ENCODE measurements around the gene DRAXIN.
A peak's percentile ranks its signal among the peaks of the same experiment; 100 is the strongest.

Gene DRAXIN

GRCh38 chr1:11648732-11649158 lies 42.8 kb upstream of the DRAXIN start:
- Histone ChIP-seq H3K27me3 (ENCODE audit: control insufficient read depth in 2 of 2, insufficient read depth in 2 of 2, low read length in 2 of 2) (peaks cover 8 to 39% of the 10 kb centered on the region in 2 donors), H3K9ac (ENCODE audit: low read depth in 1 of 2, low read length in 2 of 2) (no peak overlapping the region), H3K4me1 (ENCODE audit: control insufficient read depth in 2 of 2, insufficient read depth in 2 of 2, low read length in 2 of 2) (peaks cover 3 to 15% of the 10 kb centered on the region in 2 donors), H3K36me3 (ENCODE audit: control insufficient read depth in 2 of 2, insufficient read depth in 2 of 2, low read length in 2 of 2) (no peaks in the 10 kb centered on the region), H3K27ac (ENCODE audit: low read depth in 2 of 2, low read length in 2 of 2) (no peak overlapping the region), H3K4me3 (ENCODE audit: low read length in 2 of 2) (no peak overlapping the region), H3K9me3 (ENCODE audit: control insufficient read depth in 2 of 2, low read length in 2 of 2) (no peaks in the 10 kb centered on the region)

GRCh38 chr1:11649237-11649623 lies 42.3 kb upstream of the DRAXIN start:
- Histone ChIP-seq H3K9ac (ENCODE audit: low read depth in 1 of 2, low read length in 2 of 2) (no peak overlapping the region), H3K36me3 (ENCODE audit: control insufficient read depth in 2 of 2, insufficient read depth in 2 of 2, low read length in 2 of 2) (no peaks in the 10 kb centered on the region), H3K4me3 (ENCODE audit: low read length in 2 of 2) (no peak overlapping the region), H3K27me3 (ENCODE audit: control insufficient read depth in 2 of 2, insufficient read depth in 2 of 2, low read length in 2 of 2) (peaks cover 8 to 39% of the 10 kb centered on the region in 2 donors), H3K9me3 (ENCODE audit: control insufficient read depth in 2 of 2, low read length in 2 of 2) (no peaks in the 10 kb centered on the region), H3K27ac (ENCODE audit: low read depth in 2 of 2, low read length in 2 of 2) (no peak overlapping the region), H3K4me1 (ENCODE audit: control insufficient read depth in 2 of 2, insufficient read depth in 2 of 2, low read length in 2 of 2) (peaks cover 3 to 15% of the 10 kb centered on the region in 2 donors)

DNA sequence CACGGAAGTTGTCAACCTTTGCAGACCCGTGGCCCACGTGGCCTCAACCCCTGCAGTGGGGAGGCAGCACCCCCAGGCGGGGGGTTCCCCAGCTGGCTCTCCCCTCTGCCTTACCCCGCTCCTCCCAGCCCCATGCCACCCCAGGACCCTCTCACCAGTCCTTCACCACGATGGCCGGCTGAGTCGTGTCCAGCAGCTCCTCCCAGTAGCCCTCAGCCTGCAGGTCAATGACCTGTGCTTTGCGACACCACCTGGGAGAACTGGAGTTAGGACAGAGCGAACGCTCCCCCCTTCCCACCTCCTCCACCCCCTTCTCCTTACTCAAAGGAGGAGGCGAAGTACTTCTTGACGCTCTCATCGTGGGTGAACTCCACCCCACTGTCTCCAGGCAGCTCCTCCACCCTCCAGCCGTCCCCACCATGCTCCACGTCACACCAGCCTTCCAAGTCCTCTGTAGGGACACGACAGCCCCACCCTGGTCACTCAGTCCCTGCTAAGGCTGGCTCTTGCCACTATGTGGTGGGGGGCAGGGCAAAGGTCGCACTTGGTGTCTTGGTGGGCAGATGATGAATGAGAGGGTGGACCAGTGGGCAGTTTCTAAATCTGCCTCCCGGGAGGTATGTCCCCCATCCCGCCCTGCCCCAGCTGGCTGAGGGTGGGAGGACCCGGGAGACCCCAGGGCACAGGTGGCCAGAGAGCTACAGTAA lies 41.7 kb upstream of the DRAXIN start:
- Histone ChIP-seq H3K9ac (ENCODE audit: low read depth in 1 of 2, low read length in 2 of 2) (no peak overlapping the region), H3K9me3 (ENCODE audit: control insufficient read depth in 2 of 2, low read length in 2 of 2) (no peaks in the 10 kb centered on the region), H3K27me3 (ENCODE audit: control insufficient read depth in 2 of 2, insufficient read depth in 2 of 2, low read length in 2 of 2) (peaks cover 8 to 39% of the 10 kb centered on the region in 2 donors), H3K4me1 (ENCODE audit: control insufficient read depth in 2 of 2, insufficient read depth in 2 of 2, low read length in 2 of 2) (peaks cover 5 to 15% of the 10 kb centered on the region in 2 donors), H3K36me3 (ENCODE audit: control insufficient read depth in 2 of 2, insufficient read depth in 2 of 2, low read length in 2 of 2) (no peaks in the 10 kb centered on the region), H3K27ac (ENCODE audit: low read depth in 2 of 2, low read length in 2 of 2) (no peak overlapping the region), H3K4me3 (ENCODE audit: low read length in 2 of 2) (peak overlapping the region in 1 of 2 donors; percentile 31)

- H3K9ac ChIP-seq (ENCODE audit: low read depth in 1 of 2, low read length in 2 of 2): no peak overlapping the region
- H3K4me3 ChIP-seq (ENCODE audit: low read length in 2 of 2): peak overlapping the region in 1 of 2 donors; percentile 31
- no peaks in the 10 kb centered on the region for H3K9me3 ChIP-seq (ENCODE audit: control insufficient read depth in 2 of 2, low read length in 2 of 2)
- H3K27ac ChIP-seq (ENCODE audit: low read depth in 2 of 2, low read length in 2 of 2): no peak overlapping the region
- H3K27me3 ChIP-seq (ENCODE audit: control insufficient read depth in 2 of 2, insufficient read depth in 2 of 2, low read length in 2 of 2): peaks cover 8 to 39% of the 10 kb centered on the region in 2 donors
- H3K36me3 ChIP-seq (ENCODE audit: control insufficient read depth in 2 of 2, insufficient read depth in 2 of 2, low read length in 2 of 2): no peaks in the 10 kb centered on the region
- H3K4me1 ChIP-seq (ENCODE audit: control insufficient read depth in 2 of 2, insufficient read depth in 2 of 2, low read length in 2 of 2): peaks cover 8 to 19% of the 10 kb centered on the region in 2 donors
These were observed 41.0 kb upstream of the DRAXIN start for GRCh38 chr1:11650331-11650991.

DNA sequence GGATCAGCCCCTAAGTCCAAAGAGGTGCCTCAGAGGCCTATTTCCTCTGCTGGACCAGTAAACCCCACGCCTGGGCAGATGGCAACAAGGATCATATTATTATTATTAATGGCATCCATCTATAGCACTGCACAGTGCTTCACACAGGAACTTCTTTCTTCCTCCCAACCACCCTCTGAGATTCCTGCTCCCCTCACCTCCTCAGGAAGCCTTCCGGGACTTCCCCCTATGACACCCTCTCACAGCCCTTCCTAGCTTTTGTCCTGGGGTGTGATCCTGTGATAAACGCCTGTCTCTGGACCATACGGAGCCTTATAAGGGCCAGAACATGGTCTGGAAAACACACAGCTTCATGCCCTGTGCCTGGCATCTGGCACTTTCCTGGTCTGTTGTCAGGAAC lies 40.5 kb upstream of the DRAXIN start:
- Histone ChIP-seq H3K27ac (ENCODE audit: low read depth in 2 of 2, low read length in 2 of 2) (no peak overlapping the region), H3K27me3 (ENCODE audit: control insufficient read depth in 2 of 2, insufficient read depth in 2 of 2, low read length in 2 of 2) (peaks cover 8 to 39% of the 10 kb centered on the region in 2 donors), H3K9me3 (ENCODE audit: control insufficient read depth in 2 of 2, low read length in 2 of 2) (no peaks in the 10 kb centered on the region), H3K4me3 (ENCODE audit: low read length in 2 of 2) (no peak overlapping the region), H3K9ac (ENCODE audit: low read depth in 1 of 2, low read length in 2 of 2) (no peak overlapping the region), H3K4me1 (ENCODE audit: control insufficient read depth in 2 of 2, insufficient read depth in 2 of 2, low read length in 2 of 2) (peaks cover 11 to 19% of the 10 kb centered on the region in 2 donors), H3K36me3 (ENCODE audit: control insufficient read depth in 2 of 2, insufficient read depth in 2 of 2, low read length in 2 of 2) (no peaks in the 10 kb centered on the region)

GRCh38 chr1:11652203-11652780 lies 39.2 kb upstream of the DRAXIN start:
- H3K9ac ChIP-seq (ENCODE audit: low read depth in 1 of 2, low read length in 2 of 2): no peak overlapping the region
- H3K4me3 ChIP-seq (ENCODE audit: low read length in 2 of 2): no peak overlapping the region
- no peak overlapping the region for H3K27ac ChIP-seq (ENCODE audit: low read depth in 2 of 2, low read length in 2 of 2)
- H3K4me1 ChIP-seq (ENCODE audit: control insufficient read depth in 2 of 2, insufficient read depth in 2 of 2, low read length in 2 of 2): peaks cover 11 to 19% of the 10 kb centered on the region in 2 donors
- H3K9me3 ChIP-seq (ENCODE audit: control insufficient read depth in 2 of 2, low read length in 2 of 2): no peaks in the 10 kb centered on the region
- H3K36me3 ChIP-seq (ENCODE audit: control insufficient read depth in 2 of 2, insufficient read depth in 2 of 2, low read length in 2 of 2): no peaks in the 10 kb centered on the region
- peaks cover 8 to 30% of the 10 kb centered on the region in 2 donors for H3K27me3 ChIP-seq (ENCODE audit: control insufficient read depth in 2 of 2, insufficient read depth in 2 of 2, low read length in 2 of 2)

- no peaks in the 10 kb centered on the region for H3K9me3 ChIP-seq (ENCODE audit: control insufficient read depth in 2 of 2, low read length in 2 of 2)
- no peak overlapping the region for H3K4me3 ChIP-seq (ENCODE audit: low read length in 2 of 2)
- H3K36me3 ChIP-seq (ENCODE audit: control insufficient read depth in 2 of 2, insufficient read depth in 2 of 2, low read length in 2 of 2): no peaks in the 10 kb centered on the region
- H3K4me1 ChIP-seq (ENCODE audit: control insufficient read depth in 2 of 2, insufficient read depth in 2 of 2, low read length in 2 of 2): peaks cover 11 to 16% of the 10 kb centered on the region in 2 donors
- H3K27me3 ChIP-seq (ENCODE audit: control insufficient read depth in 2 of 2, insufficient read depth in 2 of 2, low read length in 2 of 2): peaks cover 8 to 25% of the 10 kb centered on the region in 2 donors
- no peak overlapping the region for H3K9ac ChIP-seq (ENCODE audit: low read depth in 1 of 2, low read length in 2 of 2)
- no peak overlapping the region for H3K27ac ChIP-seq (ENCODE audit: low read depth in 2 of 2, low read length in 2 of 2)
These were observed 38.2 kb upstream of the DRAXIN start for GRCh38 chr1:11653101-11653860.

DNA sequence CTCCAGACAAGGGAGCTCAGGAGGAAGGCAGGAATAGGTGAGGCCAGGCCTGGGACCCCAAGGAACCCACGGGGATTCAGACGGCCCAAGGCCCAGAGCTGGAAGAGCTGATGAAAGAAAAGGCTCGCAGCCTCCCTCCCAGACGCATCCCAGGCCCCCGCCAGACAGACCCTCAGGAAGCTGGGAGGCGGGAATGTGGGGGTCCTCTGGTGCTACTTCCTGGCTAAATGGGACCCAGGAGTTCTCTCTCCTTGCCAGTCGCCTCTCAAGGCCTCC lies 37.7 kb upstream of the DRAXIN start:
- no peak overlapping the region for H3K27ac ChIP-seq (ENCODE audit: low read depth in 2 of 2, low read length in 2 of 2)
- no peaks in the 10 kb centered on the region for H3K9me3 ChIP-seq (ENCODE audit: control insufficient read depth in 2 of 2, low read length in 2 of 2)
- no peaks in the 10 kb centered on the region for H3K36me3 ChIP-seq (ENCODE audit: control insufficient read depth in 2 of 2, insufficient read depth in 2 of 2, low read length in 2 of 2)
- no peak overlapping the region for H3K9ac ChIP-seq (ENCODE audit: low read depth in 1 of 2, low read length in 2 of 2)
- peak overlapping the region in 1 of 2 donors; percentile 20 for H3K4me3 ChIP-seq (ENCODE audit: low read length in 2 of 2)
- peaks cover 8 to 21% of the 10 kb centered on the region in 2 donors for H3K27me3 ChIP-seq (ENCODE audit: control insufficient read depth in 2 of 2, insufficient read depth in 2 of 2, low read length in 2 of 2)
- peaks cover 11 to 14% of the 10 kb centered on the region in 2 donors for H3K4me1 ChIP-seq (ENCODE audit: control insufficient read depth in 2 of 2, insufficient read depth in 2 of 2, low read length in 2 of 2)

- no peaks in the 10 kb centered on the region for H3K36me3 ChIP-seq (ENCODE audit: control insufficient read depth in 2 of 2, insufficient read depth in 2 of 2, low read length in 2 of 2)
- H3K27me3 ChIP-seq (ENCODE audit: control insufficient read depth in 2 of 2, insufficient read depth in 2 of 2, low read length in 2 of 2): peaks cover 8 to 21% of the 10 kb centered on the region in 2 donors
- no peaks in the 10 kb centered on the region for H3K9me3 ChIP-seq (ENCODE audit: control insufficient read depth in 2 of 2, low read length in 2 of 2)
- H3K4me1 ChIP-seq (ENCODE audit: control insufficient read depth in 2 of 2, insufficient read depth in 2 of 2, low read length in 2 of 2): peaks cover 11 to 14% of the 10 kb centered on the region in 2 donors
- H3K27ac ChIP-seq (ENCODE audit: low read depth in 2 of 2, low read length in 2 of 2): no peak within 1 kb of the TSS
- H3K9ac ChIP-seq (ENCODE audit: low read depth in 1 of 2, low read length in 2 of 2): no peak within 1 kb of the TSS
- peak within 1 kb of the TSS; percentile 61 to 65 for H3K4me3 ChIP-seq (ENCODE audit: low read length in 2 of 2)
These were observed 37.2 kb upstream of the DRAXIN start, which contains the start of the genes FBXO2 and FBXO44 for GRCh38 chr1:11654137-11654938. TSS of gene FBXO2 (minus strand) at chr1:11654429. CDS start at chr1:11654340, 89 bp downstream. TSS of gene FBXO44 (plus strand) at chr1:11654877. CDS start at chr1:11655836, 959 bp downstream.

Measured in mucosa of rectum (tissue), 2 donors.